ENCODE results near the gene PCSK5. TPM values are rescaled to one million over a fixed set of nuclear protein-coding genes. Genes with fewer than 3 reads are reported as not detected.

The PCSK5 gene
- total RNA-seq, 1 donor from 2014 or later: 30.7 TPM

- DNase-seq (ENCODE audit: extremely low spot score, unreplicated experiment): no peak
- Mint-ChIP-seq H3K9me3 (no peaks in the 10 kb centered on the region), H3K27me3 (no peaks in the 10 kb centered on the region), H3K27ac (no peak overlapping the region), H3K4me3 (no peak overlapping the region), H3K36me3 (no peaks in the 10 kb centered on the region), H3K4me1 (ENCODE audit: unreplicated experiment) (peaks cover 9% of the 10 kb centered on the region)
- no peak for TF ChIP-seq CTCF (conservative IDR thresholded peaks at IDR 0.05)
Observed at GRCh38 chr9:76115982-76116646, 225.6 kb downstream of the PCSK5 start.

DNA sequence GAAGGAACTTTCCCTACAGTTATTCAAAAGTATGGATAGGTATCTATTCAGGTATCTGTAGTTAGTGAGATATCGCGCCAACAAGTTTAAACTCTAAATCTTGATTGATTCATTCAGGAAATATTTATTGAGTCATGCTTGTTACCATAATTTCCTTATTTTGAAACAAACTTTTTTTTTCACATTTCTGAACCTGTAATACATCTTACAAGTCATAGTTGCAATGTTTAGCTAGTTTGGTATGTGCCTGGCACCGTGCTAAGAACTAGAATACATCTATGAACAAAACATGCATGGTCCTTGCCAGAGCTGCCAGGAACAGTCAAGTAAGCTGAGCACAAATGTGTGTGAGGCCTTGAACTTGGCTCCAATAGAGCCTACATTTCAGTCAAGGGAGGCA lies 226.4 kb downstream of the PCSK5 start:
- DNase-seq (ENCODE audit: extremely low spot score, unreplicated experiment): no peak
- Mint-ChIP-seq H3K4me3 (no peak overlapping the region), H3K27me3 (no peaks in the 10 kb centered on the region), H3K27ac (no peak overlapping the region), H3K4me1 (ENCODE audit: unreplicated experiment) (peaks cover 9% of the 10 kb centered on the region), H3K9me3 (no peaks in the 10 kb centered on the region), H3K36me3 (no peaks in the 10 kb centered on the region)
- no peak for TF ChIP-seq CTCF (conservative IDR thresholded peaks at IDR 0.05)

DNA sequence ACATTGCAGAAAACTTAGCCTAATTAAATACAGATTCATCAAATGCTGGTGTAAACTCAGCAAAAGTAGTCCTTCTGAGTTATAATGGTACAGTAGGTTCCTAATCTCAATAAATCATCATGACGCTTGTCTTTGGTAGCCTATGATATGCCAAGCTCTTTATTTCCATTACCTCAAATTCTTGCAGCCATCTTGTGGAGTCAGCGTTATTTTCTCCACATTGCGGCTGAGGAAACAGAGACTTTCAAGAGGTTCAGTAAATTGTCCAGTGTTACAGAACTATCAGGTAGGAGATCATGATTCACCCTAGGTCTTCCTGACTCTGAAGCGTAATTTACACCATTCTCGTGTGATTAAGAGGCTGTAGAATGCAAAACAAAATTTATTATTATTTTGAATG lies 237.2 kb downstream of the PCSK5 start:
- H3K4me1 Mint-ChIP-seq (ENCODE audit: unreplicated experiment): peaks cover 4% of the 10 kb centered on the region
- H3K27me3 Mint-ChIP-seq: no peaks in the 10 kb centered on the region
- no peak for TF ChIP-seq CTCF (conservative IDR thresholded peaks at IDR 0.05)
- no peak overlapping the region for H3K27ac Mint-ChIP-seq
- DNase-seq (ENCODE audit: extremely low spot score, unreplicated experiment): no peak
- H3K4me3 Mint-ChIP-seq: no peak overlapping the region
- peaks cover 5% of the 10 kb centered on the region for H3K9me3 Mint-ChIP-seq
- peaks cover 12% of the 10 kb centered on the region for H3K36me3 Mint-ChIP-seq

- Mint-ChIP-seq H3K9me3 (peaks cover 5% of the 10 kb centered on the region), H3K36me3 (peaks cover 3% of the 10 kb centered on the region), H3K4me1 (ENCODE audit: unreplicated experiment) (peaks cover 9% of the 10 kb centered on the region), H3K27me3 (no peaks in the 10 kb centered on the region), H3K4me3 (no peak overlapping the region), H3K27ac (no peak overlapping the region)
- no peak for DNase-seq (ENCODE audit: extremely low spot score, unreplicated experiment)
- no peak for TF ChIP-seq CTCF (conservative IDR thresholded peaks at IDR 0.05)
Observed at GRCh38 chr9:76135902-76136301, 245.4 kb downstream of the PCSK5 start.

GRCh38 chr9:76136986-76137385 lies 246.5 kb downstream of the PCSK5 start:
- Mint-ChIP-seq H3K27ac (no peak overlapping the region), H3K27me3 (no peaks in the 10 kb centered on the region), H3K9me3 (peaks cover 5% of the 10 kb centered on the region), H3K4me1 (ENCODE audit: unreplicated experiment) (peaks cover 9% of the 10 kb centered on the region), H3K36me3 (peaks cover 3% of the 10 kb centered on the region), H3K4me3 (peak overlapping the region; percentile 11)
- no peak for TF ChIP-seq CTCF (conservative IDR thresholded peaks at IDR 0.05)
- no peak for DNase-seq (ENCODE audit: extremely low spot score, unreplicated experiment)
